ENCODE results near the gene DOCK9.

- TF ChIP-seq, protein P1, sequence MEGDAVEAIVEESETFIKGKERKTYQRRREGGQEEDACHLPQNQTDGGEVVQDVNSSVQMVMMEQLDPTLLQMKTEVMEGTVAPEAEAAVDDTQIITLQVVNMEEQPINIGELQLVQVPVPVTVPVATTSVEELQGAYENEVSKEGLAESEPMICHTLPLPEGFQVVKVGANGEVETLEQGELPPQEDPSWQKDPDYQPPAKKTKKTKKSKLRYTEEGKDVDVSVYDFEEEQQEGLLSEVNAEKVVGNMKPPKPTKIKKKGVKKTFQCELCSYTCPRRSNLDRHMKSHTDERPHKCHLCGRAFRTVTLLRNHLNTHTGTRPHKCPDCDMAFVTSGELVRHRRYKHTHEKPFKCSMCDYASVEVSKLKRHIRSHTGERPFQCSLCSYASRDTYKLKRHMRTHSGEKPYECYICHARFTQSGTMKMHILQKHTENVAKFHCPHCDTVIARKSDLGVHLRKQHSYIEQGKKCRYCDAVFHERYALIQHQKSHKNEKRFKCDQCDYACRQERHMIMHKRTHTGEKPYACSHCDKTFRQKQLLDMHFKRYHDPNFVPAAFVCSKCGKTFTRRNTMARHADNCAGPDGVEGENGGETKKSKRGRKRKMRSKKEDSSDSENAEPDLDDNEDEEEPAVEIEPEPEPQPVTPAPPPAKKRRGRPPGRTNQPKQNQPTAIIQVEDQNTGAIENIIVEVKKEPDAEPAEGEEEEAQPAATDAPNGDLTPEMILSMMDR (IDR thresholded peaks at IDR 0.05): no peak
- TF ChIP-seq POLR2AphosphoS5 (IDR thresholded peaks at IDR 0.05): no peak
- TF ChIP-seq POLR2A (IDR thresholded peaks at IDR 0.05): no peak
These were observed 135.8 kb downstream of the DOCK9 start for GRCh38 chr13:98842070-98842469.

All from upper lobe of left lung (tissue), 4 donors.